Measurements from ENCODE around the gene HMCN2.
"Not testable (repeated sequence)": the region's sequence is repeated elsewhere in the genome, so short reads cannot be mapped to it uniquely, and the experiment has no call there.

HMCN2 gene

GRCh38 chr9:130424595-130425454 is 159.3 kb downstream of the HMCN2 start:
- no peak for DNase-seq

GRCh38 chr9:130425741-130426466 is 160.3 kb downstream of the HMCN2 start:
- DNase-seq = no peak

GRCh38 chr9:130426467-130426773 is 160.9 kb downstream of the HMCN2 start:
- no peak for DNase-seq

GRCh38 chr9:130426883-130427282 is 161.3 kb downstream of the HMCN2 start:
- no peak for DNase-seq

- no peak for DNase-seq
These were observed 161.8 kb downstream of the HMCN2 start for GRCh38 chr9:130427326-130427725.

GRCh38 chr9:130428086-130428665 is 162.6 kb downstream of the HMCN2 start:
- no peak for DNase-seq

- no peak for DNase-seq
These were observed 163.8 kb downstream of the HMCN2 start for GRCh38 chr9:130429381-130429780.

- no peak for DNase-seq
These were observed 164.3 kb downstream of the HMCN2 start for GRCh38 chr9:130429831-130430230.

- no peak for DNase-seq
These were observed 164.7 kb downstream of the HMCN2 start for GRCh38 chr9:130430232-130430631.

GRCh38 chr9:130430734-130431535 is 165.4 kb downstream of the HMCN2 start:
- no peak for DNase-seq

GRCh38 chr9:130431536-130432303 is 166.2 kb downstream of the HMCN2 start:
- no peak for DNase-seq

GRCh38 chr9:130432362-130432761 is 166.8 kb downstream of the HMCN2 start:
- DNase-seq = no peak

GRCh38 chr9:130432796-130433167 is 167.2 kb downstream of the HMCN2 start:
- DNase-seq = no peak

- DNase-seq = no peak
These were observed 167.8 kb downstream of the HMCN2 start for GRCh38 chr9:130433168-130433946.

- DNase-seq = no peak
These were observed 168.3 kb downstream of the HMCN2 start for GRCh38 chr9:130433947-130434262.

- DNase-seq = not testable (repeated sequence)
These were observed 169.1 kb downstream of the HMCN2 start for GRCh38 chr9:130434656-130435055.

- no peak for DNase-seq
These were observed 171.6 kb downstream of the HMCN2 start for GRCh38 chr9:130437011-130437789.

- DNase-seq = no peak
These were observed 172.9 kb downstream of the HMCN2 start for GRCh38 chr9:130438382-130438981.

- no peak for DNase-seq
These were observed 175.5 kb downstream of the HMCN2 start for GRCh38 chr9:130441031-130441430.

GRCh38 chr9:130442746-130443455 is 177.3 kb downstream of the HMCN2 start:
- no peak for DNase-seq

Data from activated CD4-positive, alpha-beta T cell treated with anti-CD3 and anti-CD28 coated beads, Interleukin-2, amount 50 U/mL, for 1 hour (primary cell).